Measurements from ENCODE around the gene PTPDC1.

DNA sequence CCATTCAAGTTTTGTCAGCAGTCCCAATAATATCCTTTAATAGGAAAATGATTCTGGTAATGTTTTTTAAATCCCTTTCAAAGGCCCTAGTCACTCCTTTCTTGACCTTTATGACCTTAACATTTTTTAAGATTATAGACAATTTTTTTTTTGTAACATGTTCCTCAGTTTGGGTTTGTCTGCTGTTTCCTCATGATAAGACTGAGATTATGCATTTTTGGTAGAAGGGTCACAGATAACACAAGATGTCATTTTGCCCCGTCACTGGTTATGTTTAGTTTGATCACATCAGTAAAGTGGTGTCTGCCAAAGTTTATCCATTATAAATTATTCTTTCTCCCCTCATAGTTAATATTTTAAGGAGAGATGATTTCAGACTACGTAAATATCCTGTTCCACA is 16.0 kb upstream of the PTPDC1 start:
- TF ChIP-seq, protein P1, sequence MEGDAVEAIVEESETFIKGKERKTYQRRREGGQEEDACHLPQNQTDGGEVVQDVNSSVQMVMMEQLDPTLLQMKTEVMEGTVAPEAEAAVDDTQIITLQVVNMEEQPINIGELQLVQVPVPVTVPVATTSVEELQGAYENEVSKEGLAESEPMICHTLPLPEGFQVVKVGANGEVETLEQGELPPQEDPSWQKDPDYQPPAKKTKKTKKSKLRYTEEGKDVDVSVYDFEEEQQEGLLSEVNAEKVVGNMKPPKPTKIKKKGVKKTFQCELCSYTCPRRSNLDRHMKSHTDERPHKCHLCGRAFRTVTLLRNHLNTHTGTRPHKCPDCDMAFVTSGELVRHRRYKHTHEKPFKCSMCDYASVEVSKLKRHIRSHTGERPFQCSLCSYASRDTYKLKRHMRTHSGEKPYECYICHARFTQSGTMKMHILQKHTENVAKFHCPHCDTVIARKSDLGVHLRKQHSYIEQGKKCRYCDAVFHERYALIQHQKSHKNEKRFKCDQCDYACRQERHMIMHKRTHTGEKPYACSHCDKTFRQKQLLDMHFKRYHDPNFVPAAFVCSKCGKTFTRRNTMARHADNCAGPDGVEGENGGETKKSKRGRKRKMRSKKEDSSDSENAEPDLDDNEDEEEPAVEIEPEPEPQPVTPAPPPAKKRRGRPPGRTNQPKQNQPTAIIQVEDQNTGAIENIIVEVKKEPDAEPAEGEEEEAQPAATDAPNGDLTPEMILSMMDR (IDR thresholded peaks at IDR 0.05; ENCODE audit: low read depth, low read length, missing input control), result no peak
- TF ChIP-seq, protein P2, sequence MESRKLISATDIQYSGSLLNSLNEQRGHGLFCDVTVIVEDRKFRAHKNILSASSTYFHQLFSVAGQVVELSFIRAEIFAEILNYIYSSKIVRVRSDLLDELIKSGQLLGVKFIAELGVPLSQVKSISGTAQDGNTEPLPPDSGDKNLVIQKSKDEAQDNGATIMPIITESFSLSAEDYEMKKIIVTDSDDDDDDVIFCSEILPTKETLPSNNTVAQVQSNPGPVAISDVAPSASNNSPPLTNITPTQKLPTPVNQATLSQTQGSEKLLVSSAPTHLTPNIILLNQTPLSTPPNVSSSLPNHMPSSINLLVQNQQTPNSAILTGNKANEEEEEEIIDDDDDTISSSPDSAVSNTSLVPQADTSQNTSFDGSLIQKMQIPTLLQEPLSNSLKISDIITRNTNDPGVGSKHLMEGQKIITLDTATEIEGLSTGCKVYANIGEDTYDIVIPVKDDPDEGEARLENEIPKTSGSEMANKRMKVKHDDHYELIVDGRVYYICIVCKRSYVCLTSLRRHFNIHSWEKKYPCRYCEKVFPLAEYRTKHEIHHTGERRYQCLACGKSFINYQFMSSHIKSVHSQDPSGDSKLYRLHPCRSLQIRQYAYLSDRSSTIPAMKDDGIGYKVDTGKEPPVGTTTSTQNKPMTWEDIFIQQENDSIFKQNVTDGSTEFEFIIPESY (IDR thresholded peaks at IDR 0.05), result no peak
- TF ChIP-seq, protein P3, sequence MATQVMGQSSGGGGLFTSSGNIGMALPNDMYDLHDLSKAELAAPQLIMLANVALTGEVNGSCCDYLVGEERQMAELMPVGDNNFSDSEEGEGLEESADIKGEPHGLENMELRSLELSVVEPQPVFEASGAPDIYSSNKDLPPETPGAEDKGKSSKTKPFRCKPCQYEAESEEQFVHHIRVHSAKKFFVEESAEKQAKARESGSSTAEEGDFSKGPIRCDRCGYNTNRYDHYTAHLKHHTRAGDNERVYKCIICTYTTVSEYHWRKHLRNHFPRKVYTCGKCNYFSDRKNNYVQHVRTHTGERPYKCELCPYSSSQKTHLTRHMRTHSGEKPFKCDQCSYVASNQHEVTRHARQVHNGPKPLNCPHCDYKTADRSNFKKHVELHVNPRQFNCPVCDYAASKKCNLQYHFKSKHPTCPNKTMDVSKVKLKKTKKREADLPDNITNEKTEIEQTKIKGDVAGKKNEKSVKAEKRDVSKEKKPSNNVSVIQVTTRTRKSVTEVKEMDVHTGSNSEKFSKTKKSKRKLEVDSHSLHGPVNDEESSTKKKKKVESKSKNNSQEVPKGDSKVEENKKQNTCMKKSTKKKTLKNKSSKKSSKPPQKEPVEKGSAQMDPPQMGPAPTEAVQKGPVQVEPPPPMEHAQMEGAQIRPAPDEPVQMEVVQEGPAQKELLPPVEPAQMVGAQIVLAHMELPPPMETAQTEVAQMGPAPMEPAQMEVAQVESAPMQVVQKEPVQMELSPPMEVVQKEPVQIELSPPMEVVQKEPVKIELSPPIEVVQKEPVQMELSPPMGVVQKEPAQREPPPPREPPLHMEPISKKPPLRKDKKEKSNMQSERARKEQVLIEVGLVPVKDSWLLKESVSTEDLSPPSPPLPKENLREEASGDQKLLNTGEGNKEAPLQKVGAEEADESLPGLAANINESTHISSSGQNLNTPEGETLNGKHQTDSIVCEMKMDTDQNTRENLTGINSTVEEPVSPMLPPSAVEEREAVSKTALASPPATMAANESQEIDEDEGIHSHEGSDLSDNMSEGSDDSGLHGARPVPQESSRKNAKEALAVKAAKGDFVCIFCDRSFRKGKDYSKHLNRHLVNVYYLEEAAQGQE (IDR thresholded peaks at IDR 0.05), result no peak
- TF ChIP-seq TAF1 (conservative IDR thresholded peaks at IDR 0.05) (no peak), FOXA1 (IDR thresholded peaks at IDR 0.05) (no peak), EGR1 (IDR thresholded peaks at IDR 0.05; ENCODE audit: low read depth in 2 of 2) (no peak), HNF4A (conservative IDR thresholded peaks at IDR 0.05) (no peak), JUND (IDR thresholded peaks at IDR 0.05) (no peak)
- TF ChIP-seq, protein P4, sequence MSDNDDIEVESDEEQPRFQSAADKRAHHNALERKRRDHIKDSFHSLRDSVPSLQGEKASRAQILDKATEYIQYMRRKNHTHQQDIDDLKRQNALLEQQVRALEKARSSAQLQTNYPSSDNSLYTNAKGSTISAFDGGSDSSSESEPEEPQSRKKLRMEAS (IDR thresholded peaks at IDR 0.05), result no peak
